ENCODE measurements around the gene SMIM27.
A peak's percentile ranks its signal among the peaks of the same experiment; 100 is the strongest.

The SMIM27 gene

DNA sequence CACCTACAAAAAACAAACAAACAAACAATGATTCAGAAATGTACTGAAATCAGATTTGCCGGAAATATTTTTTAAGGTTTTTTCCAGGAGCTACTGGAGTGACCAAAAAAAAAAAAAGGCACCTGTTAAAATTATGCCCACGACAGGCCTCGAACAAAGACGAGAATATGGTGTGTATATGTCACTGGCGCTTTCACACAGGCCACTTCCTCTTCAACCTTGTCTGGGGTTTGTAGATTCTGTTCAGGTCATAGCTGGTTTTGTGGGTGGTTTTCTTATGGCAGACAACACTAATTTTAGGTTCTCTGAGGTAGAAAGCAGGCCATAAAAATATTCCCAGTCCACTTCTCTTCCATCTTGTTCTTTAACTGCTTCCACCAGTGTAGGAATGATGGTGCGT is 13.8 kb downstream of the SMIM27 start:
- DNase-seq (ENCODE audit: extremely low spot score) = no peak
- CTCF ChIA-PET = interaction anchor here (0.6 to 1.0 kb wide), 2 partner anchors 11 to 187 kb away, joined by 3 read pairs; no protein-coding TSS in a partner anchor
- TF ChIP-seq FOXM1 (IDR thresholded peaks at IDR 0.05; ENCODE audit: borderline replicate concordance) = no peak
- no peak for TF ChIP-seq TARDBP (IDR thresholded peaks at IDR 0.05)
- TF ChIP-seq ZNF384 (IDR thresholded peaks at IDR 0.05) = no peak
- no peak for TF ChIP-seq CTBP1 (IDR thresholded peaks at IDR 0.05; ENCODE audit: borderline replicate concordance)
- TF ChIP-seq, protein P1, sequence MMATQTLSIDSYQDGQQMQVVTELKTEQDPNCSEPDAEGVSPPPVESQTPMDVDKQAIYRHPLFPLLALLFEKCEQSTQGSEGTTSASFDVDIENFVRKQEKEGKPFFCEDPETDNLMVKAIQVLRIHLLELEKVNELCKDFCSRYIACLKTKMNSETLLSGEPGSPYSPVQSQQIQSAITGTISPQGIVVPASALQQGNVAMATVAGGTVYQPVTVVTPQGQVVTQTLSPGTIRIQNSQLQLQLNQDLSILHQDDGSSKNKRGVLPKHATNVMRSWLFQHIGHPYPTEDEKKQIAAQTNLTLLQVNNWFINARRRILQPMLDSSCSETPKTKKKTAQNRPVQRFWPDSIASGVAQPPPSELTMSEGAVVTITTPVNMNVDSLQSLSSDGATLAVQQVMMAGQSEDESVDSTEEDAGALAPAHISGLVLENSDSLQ (IDR thresholded peaks at IDR 0.05) = no peak
- no peak for TF ChIP-seq FOXA1 (IDR thresholded peaks at IDR 0.05)
- TF ChIP-seq ARNT (IDR thresholded peaks at IDR 0.05) = no peak
- no peak for TF ChIP-seq L3MBTL2 (conservative IDR thresholded peaks at IDR 0.05)
- no peak for TF ChIP-seq HDGF (IDR thresholded peaks at IDR 0.05; ENCODE audit: borderline replicate concordance)
- POLR2A ChIA-PET = no interaction called here

DNA sequence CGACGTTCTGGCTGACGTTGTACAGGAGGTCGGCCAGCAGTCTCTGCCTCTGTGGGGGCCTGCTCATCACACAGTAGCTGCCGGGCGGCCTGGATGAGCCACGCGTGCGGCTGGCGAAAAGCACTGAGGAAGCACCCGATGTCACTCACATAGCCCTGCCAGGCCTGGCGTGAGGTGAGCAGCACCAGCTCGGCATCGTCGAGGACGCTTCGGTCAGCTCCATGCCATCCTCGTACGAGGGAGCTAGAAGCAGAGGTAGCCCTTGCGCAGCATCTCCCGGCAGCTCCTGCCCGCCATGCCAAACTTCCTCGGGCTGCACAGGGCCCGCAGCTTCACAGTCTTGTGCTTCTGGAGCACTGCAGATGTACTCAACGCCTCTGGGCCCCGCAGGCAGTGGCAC is 14.6 kb downstream of the SMIM27 start:
- ChIA-PET POLR2A (no interaction called here), CTCF (interaction anchor here (0.6 to 1.0 kb wide), 2 partner anchors 12 to 188 kb away, joined by 3 read pairs; no protein-coding TSS in a partner anchor)
- DNase-seq (ENCODE audit: extremely low spot score) = no peak
- TF ChIP-seq LEF1 (IDR thresholded peaks at IDR 0.05; ENCODE audit: borderline replicate concordance) = no peak
- TF ChIP-seq, protein P1 (IDR thresholded peaks at IDR 0.05) = no peak
- no peak for TF ChIP-seq ARNT (IDR thresholded peaks at IDR 0.05)
- no peak for TF ChIP-seq SUZ12 (IDR thresholded peaks at IDR 0.05)
- TF ChIP-seq FOXM1 (IDR thresholded peaks at IDR 0.05; ENCODE audit: borderline replicate concordance) = no peak
- TF ChIP-seq L3MBTL2 (conservative IDR thresholded peaks at IDR 0.05) = no peak
- TF ChIP-seq BHLHE40 (IDR thresholded peaks at IDR 0.05; ENCODE audit: borderline replicate concordance) = no peak
- no peak for TF ChIP-seq ELF4 (IDR thresholded peaks at IDR 0.05)
- no peak for TF ChIP-seq TARDBP (IDR thresholded peaks at IDR 0.05)
- no peak for TF ChIP-seq SP1 (IDR thresholded peaks at IDR 0.05)

DNA sequence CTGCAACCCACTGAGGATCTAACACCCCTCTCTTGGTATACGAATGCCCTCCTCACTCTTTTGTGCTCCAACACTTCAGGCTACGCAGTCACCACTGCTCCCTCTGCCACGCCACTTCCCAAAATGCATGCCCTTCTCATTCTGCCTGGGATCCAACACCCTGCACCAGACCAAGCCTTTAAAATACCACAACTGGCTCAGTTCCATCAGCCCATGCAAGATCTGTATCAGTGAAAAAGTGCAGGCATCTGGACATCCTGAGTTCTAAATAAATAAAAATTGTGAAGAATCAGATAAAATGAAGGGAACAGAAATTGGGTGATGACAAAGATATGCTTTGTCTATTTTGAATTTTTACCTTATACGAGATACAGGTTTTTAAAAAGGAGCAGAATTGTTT is 18.1 kb downstream of the SMIM27 start:
- no peak for TF ChIP-seq BHLHE40 (IDR thresholded peaks at IDR 0.05; ENCODE audit: borderline replicate concordance)
- TF ChIP-seq FOXK2 (IDR thresholded peaks at IDR 0.05) = no peak
- no peak for TF ChIP-seq ZNF384 (IDR thresholded peaks at IDR 0.05)
- TF ChIP-seq ELF4 (IDR thresholded peaks at IDR 0.05) = no peak
- TF ChIP-seq CTBP1 (IDR thresholded peaks at IDR 0.05; ENCODE audit: borderline replicate concordance) = no peak
- no peak for TF ChIP-seq ARNT (IDR thresholded peaks at IDR 0.05)
- TF ChIP-seq L3MBTL2 (conservative IDR thresholded peaks at IDR 0.05) = no peak
- no peak for TF ChIP-seq TARDBP (IDR thresholded peaks at IDR 0.05)
- no peak for TF ChIP-seq HDGF (IDR thresholded peaks at IDR 0.05; ENCODE audit: borderline replicate concordance)
- no peak for TF ChIP-seq LEF1 (IDR thresholded peaks at IDR 0.05; ENCODE audit: borderline replicate concordance)
- TF ChIP-seq, protein P1 (IDR thresholded peaks at IDR 0.05) = no peak
- no peak for TF ChIP-seq FOXA1 (IDR thresholded peaks at IDR 0.05)
- no peak for TF ChIP-seq FOXM1 (IDR thresholded peaks at IDR 0.05; ENCODE audit: borderline replicate concordance)
- no peak for TF ChIP-seq SP1 (IDR thresholded peaks at IDR 0.05)
- no peak for TF ChIP-seq SUZ12 (IDR thresholded peaks at IDR 0.05)
- no peak for TF ChIP-seq NFRKB (IDR thresholded peaks at IDR 0.05)
- DNase-seq (ENCODE audit: extremely low spot score) = no peak
- ChIA-PET CTCF (no interaction called here), POLR2A (no interaction called here)

DNA sequence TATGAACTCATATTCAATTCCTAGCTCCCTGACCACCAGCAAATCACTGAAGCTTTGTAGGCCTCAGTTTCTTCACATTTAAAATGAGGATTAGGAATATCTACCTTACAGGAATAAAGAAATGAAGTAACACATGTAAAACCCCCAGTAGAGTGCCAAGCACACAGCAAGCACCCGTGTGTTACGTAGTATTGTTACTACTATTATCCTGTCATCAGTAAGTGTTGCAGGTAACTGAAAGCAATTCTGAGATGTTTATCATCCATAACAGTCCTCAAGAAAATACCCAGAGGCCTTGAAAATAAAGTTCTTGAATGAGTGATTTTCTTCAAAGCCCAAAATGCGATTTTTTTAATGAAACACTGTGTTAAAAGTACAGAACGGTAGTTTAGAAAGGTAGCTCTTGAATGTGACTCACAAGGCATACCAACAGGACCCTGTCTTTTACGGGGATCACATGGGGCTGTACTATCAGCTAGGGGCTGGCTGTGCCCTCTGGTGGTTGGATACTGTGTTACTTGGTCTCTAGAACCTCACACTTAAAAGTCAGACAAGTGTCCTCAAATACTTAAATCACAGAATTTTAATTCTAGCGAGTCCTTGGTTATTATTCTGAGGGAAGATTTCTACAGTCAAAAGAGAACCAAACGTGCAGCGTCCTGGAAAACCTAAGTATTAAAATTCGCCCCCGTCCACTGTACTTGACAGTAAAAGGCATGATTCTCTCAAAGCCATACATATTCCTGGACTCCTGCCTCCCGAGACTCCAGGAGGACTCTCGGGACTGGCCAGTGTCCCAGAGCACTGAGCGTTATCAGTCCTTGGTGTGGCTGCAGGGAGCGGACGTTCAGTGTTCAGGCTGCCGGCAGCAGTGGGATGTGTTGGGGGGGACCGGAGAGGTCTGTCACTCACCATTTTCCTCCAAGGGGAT is 20.1 kb downstream of the SMIM27 start:
- DNase-seq (ENCODE audit: extremely low spot score) = peak; percentile 70
- no peak for TF ChIP-seq HDGF (IDR thresholded peaks at IDR 0.05; ENCODE audit: borderline replicate concordance)
- no peak for TF ChIP-seq TARDBP (IDR thresholded peaks at IDR 0.05)
- TF ChIP-seq ELF4 (IDR thresholded peaks at IDR 0.05) = no peak
- TF ChIP-seq NFRKB (IDR thresholded peaks at IDR 0.05) = no peak
- CTCF ChIA-PET = interaction anchor here (0.8 to 1.4 kb wide), 4 partner anchors 19 to 196 kb away, joined by 3 to 17 read pairs (median 4); no protein-coding TSS in a partner anchor
- POLR2A ChIA-PET = interaction anchor here (1.0 to 2.2 kb wide), 3 partner anchors 19 to 193 kb away, joined by 3 to 13 read pairs (median 6); no protein-coding TSS in a partner anchor

DNA sequence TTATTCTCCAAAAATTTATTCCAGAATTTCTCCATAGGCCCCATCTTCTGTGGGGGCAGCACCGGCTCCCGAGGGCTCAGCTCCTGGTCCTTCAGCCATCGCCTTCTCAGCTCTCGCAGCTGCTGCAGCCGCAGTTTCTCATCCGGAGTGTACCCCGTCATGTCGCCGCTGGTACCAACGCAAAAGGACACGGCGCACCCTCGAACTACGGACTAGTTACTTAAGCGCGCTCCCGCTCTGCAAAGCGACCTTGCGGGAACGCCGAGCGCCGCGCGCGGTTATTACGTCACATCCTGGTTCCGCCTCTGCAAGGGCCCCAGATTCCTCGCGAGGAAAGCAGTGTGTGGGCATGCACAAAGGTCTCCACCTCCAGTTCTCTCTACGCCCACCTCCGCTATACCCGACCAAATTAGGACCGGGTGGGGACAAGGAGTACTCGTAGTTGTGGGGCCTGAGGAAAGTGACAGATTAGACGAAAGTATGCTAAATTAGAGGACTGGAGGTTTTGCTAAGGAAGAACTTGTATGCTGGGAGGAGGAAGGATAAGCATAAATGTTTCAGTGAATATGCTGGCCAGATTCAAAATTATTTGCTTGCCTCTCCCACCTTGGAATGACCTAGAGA is 20.9 kb downstream of the SMIM27 start, which contains the start of gene NDUFB6:
Gene NDUFB6 (minus strand): TSS at position 260 of the 624 bp plus-strand sequence. CDS start 99 bp downstream, at position 161.
- peak; percentile 68 for TF ChIP-seq L3MBTL2 (conservative IDR thresholded peaks at IDR 0.05)
- no peak for TF ChIP-seq FOXK2 (IDR thresholded peaks at IDR 0.05)
- DNase-seq (ENCODE audit: extremely low spot score) = peak; percentile 89
- ChIA-PET POLR2A (interaction anchor here (1.0 to 2.2 kb wide), 4 partner anchors 22 to 194 kb away, joined by 3 to 13 read pairs (median 5); no protein-coding TSS in a partner anchor), CTCF (interaction anchor here (1.4 to 2.3 kb wide), 2 partner anchors 194 kb away, joined by 11 to 17 read pairs; no protein-coding TSS in a partner anchor)

DNA sequence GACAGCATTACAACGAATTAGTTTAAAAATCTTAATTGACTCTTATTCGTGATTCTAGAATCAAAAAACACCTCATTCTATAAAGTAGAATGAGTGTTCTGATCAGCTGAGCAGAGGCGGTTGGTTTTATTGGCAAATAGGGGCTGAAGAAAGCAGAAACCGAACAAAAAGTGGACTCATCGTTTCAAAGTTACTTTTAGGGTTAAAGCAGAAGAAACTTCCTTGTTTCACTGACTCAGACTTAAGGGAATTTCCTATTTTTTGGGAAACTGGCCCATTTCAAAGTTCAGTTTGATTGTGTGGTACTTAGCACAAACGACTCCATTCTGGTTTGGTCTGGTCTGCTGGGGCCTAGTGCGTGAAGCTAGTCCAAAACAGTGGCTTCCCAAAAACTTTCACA is 21.7 kb downstream of the SMIM27 start:
- CTCF ChIA-PET = interaction anchor here (2.3 kb wide), 1 partner anchor 195 kb away, joined by 11 read pairs; no protein-coding TSS in a partner anchor
- POLR2A ChIA-PET = interaction anchor here (1.0 to 1.1 kb wide), 2 partner anchors 23 to 192 kb away, joined by 4 to 6 read pairs; no protein-coding TSS in a partner anchor
- TF ChIP-seq TARDBP (IDR thresholded peaks at IDR 0.05) (no peak), BHLHE40 (IDR thresholded peaks at IDR 0.05; ENCODE audit: borderline replicate concordance) (no peak), ELF4 (IDR thresholded peaks at IDR 0.05) (no peak), NFRKB (IDR thresholded peaks at IDR 0.05) (no peak), HDGF (IDR thresholded peaks at IDR 0.05; ENCODE audit: borderline replicate concordance) (no peak), SP1 (IDR thresholded peaks at IDR 0.05) (no peak), L3MBTL2 (conservative IDR thresholded peaks at IDR 0.05) (no peak), ZNF384 (IDR thresholded peaks at IDR 0.05) (no peak), FOXK2 (IDR thresholded peaks at IDR 0.05) (no peak), FOXA1 (IDR thresholded peaks at IDR 0.05) (no peak), ARNT (IDR thresholded peaks at IDR 0.05) (no peak)
- TF ChIP-seq, protein P1 (IDR thresholded peaks at IDR 0.05) = no peak
- no peak for DNase-seq (ENCODE audit: extremely low spot score)

All from HEK293T (cell line).